GM20000 (cell line): ENCODE measurements around the gene ZNF436.

Experiments used
- DNase-seq: peaks from one replicate; pipeline ENCODE4 v3.0.0; 2012; ENCODE audit warnings: low spot score
- CTCF ChIP-seq: IDR thresholded peaks from 2 replicates; pipeline ENCODE4 v1.5.1; 2012; ENCODE audit warnings: mild to moderate bottlenecking, control low read depth; ENCODE audit errors: extremely low read depth, missing control alignments

ZNF436 gene

GRCh38 chr1:23403735-23404486 lies 34.3 kb upstream of the ZNF436 start:
- peak; percentile 91 for TF ChIP-seq CTCF
- peak; percentile 81 for DNase-seq

GRCh38 chr1:23403355-23403734 lies 33.7 kb upstream of the ZNF436 start:
- no peak for DNase-seq
- TF ChIP-seq CTCF: no peak

GRCh38 chr1:23403038-23403336 lies 33.4 kb upstream of the ZNF436 start:
- DNase-seq: no peak
- no peak for TF ChIP-seq CTCF

- no peak for DNase-seq
- TF ChIP-seq CTCF: no peak
These were observed 32.8 kb upstream of the ZNF436 start for GRCh38 chr1:23402286-23403037.

- TF ChIP-seq CTCF: no peak
- DNase-seq: no peak
These were observed 31.7 kb upstream of the ZNF436 start for GRCh38 chr1:23401313-23401712.

GRCh38 chr1:23400324-23401114 lies 30.9 kb upstream of the ZNF436 start:
- TF ChIP-seq CTCF: no peak
- no peak for DNase-seq

- DNase-seq: no peak
- no peak for TF ChIP-seq CTCF
These were observed 29.6 kb upstream of the ZNF436 start for GRCh38 chr1:23399229-23399628.
